Duodenal mucosa (tissue), 2 donors: Measurements from ENCODE around the gene GEMIN7.

Source experiments
- H3K27ac ChIP-seq: one replicate; pipeline ENCODE4 v1.7.0; 2013; ENCODE audit warnings: low read depth, low read length
- H3K27me3 ChIP-seq, 2 donors: one replicate each; pipeline ENCODE4 v1.7.0; 2013; ENCODE audit warnings: low read length in 2 of 2, control low read depth in 1 of 2; ENCODE audit not compliant: insufficient read depth in 2 of 2, control insufficient read depth in 1 of 2
- H3K36me3 ChIP-seq, 2 donors: one replicate each; pipeline ENCODE4 v1.7.0; 2013; ENCODE audit warnings: low read length in 2 of 2, control low read depth in 1 of 2; ENCODE audit not compliant: insufficient read depth in 2 of 2, control insufficient read depth in 1 of 2
- H3K4me1 ChIP-seq, 2 donors: one replicate each; pipeline ENCODE4 v1.7.0; 2013; ENCODE audit warnings: low read length in 2 of 2, control low read depth in 1 of 2; ENCODE audit not compliant: insufficient read depth in 2 of 2, control insufficient read depth in 1 of 2
- H3K4me3 ChIP-seq, 2 donors: one replicate each; pipeline ENCODE4 v1.7.0; 2013; ENCODE audit warnings: low read length in 2 of 2, low read depth in 1 of 2
- H3K9ac ChIP-seq, 2 donors: one replicate each; pipeline ENCODE4 v1.7.0; 2013; ENCODE audit warnings: low read length in 2 of 2, low read depth in 1 of 2
- H3K9me3 ChIP-seq, 2 donors: one replicate each; pipeline ENCODE4 v1.7.0; 2013; ENCODE audit warnings: low read length in 2 of 2, control low read depth in 1 of 2; ENCODE audit not compliant: control insufficient read depth in 1 of 2

Gene GEMIN7

GRCh38 chr19:45125360-45125759, 46.3 kb downstream of the GEMIN7 start:
- H3K9ac ChIP-seq: no peak overlapping the region
- peaks cover 11 to 27% of the 10 kb centered on the region in 2 donors for H3K4me1 ChIP-seq
- H3K9me3 ChIP-seq: no peaks in the 10 kb centered on the region
- H3K27ac ChIP-seq: no peak overlapping the region
- H3K4me3 ChIP-seq: no peak overlapping the region
- no peaks in the 10 kb centered on the region for H3K27me3 ChIP-seq
- H3K36me3 ChIP-seq: peaks cover 0 to 11% of the 10 kb centered on the region in 2 donors

- Histone ChIP-seq H3K27ac (no peak overlapping the region), H3K9ac (no peak overlapping the region)
Measured at GRCh38 chr19:45125975-45126493, 47.0 kb downstream of the GEMIN7 start.

DNA sequence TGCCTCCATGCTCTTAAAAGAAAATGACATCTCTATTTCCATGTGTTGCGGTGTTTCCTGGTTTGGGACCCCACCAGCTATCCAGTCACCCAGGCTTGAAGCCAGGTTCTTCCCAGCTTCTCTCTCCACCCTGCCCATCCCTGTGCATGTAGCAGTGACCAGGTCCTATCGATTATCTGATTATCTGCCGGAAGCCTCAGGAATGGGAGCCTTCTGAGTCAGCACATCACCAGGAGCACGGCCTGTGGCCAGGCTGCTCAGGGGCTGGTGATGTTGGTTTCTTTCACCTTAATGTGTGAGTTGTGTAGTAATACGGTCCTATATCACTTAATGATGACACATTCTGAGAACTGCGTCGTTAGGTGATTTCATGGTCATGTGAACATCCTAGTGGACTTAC, 47.6 kb downstream of the GEMIN7 start:
- peaks cover 11 to 17% of the 10 kb centered on the region in 2 donors for H3K4me1 ChIP-seq
- H3K9ac ChIP-seq: no peak overlapping the region
- no peaks in the 10 kb centered on the region for H3K27me3 ChIP-seq
- H3K4me3 ChIP-seq: no peak overlapping the region
- H3K36me3 ChIP-seq: peaks cover 0 to 13% of the 10 kb centered on the region in 2 donors
- no peaks in the 10 kb centered on the region for H3K9me3 ChIP-seq
- no peak overlapping the region for H3K27ac ChIP-seq

More at GRCh38 chr19:45125975-45126493, 47.0 kb downstream of the GEMIN7 start:
- H3K4me3 ChIP-seq: no peak overlapping the region
- H3K36me3 ChIP-seq: peaks cover 0 to 11% of the 10 kb centered on the region in 2 donors
- no peaks in the 10 kb centered on the region for H3K27me3 ChIP-seq
- H3K4me1 ChIP-seq: peaks cover 11 to 23% of the 10 kb centered on the region in 2 donors
- H3K9me3 ChIP-seq: no peaks in the 10 kb centered on the region

DNA sequence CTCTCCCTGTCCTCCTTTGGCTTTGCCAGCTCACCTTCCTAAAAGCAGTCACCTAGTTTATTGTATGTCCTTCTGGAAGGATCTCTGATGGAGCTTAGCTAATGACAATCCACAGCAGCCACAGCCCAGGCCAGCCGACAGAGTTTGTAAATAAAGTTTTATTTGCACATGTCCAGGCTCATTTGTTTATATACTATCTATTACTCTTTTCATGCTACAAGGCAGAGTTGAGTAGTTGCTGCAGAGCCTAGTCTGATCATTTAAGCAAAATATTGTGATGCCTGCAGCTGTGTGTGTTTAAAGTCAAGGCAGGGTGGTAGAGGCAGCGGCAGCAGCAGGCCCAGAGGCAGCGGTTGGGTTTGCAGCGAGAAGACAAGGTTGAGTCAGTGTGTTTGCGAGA, 49.1 kb downstream of the GEMIN7 start:
- Histone ChIP-seq H3K36me3 (peaks cover 0 to 15% of the 10 kb centered on the region in 2 donors), H3K27me3 (no peaks in the 10 kb centered on the region), H3K4me1 (peaks cover 6% of the 10 kb centered on the region in 2 donors), H3K27ac (no peak overlapping the region), H3K4me3 (no peak overlapping the region), H3K9ac (no peak overlapping the region), H3K9me3 (no peaks in the 10 kb centered on the region)

DNA sequence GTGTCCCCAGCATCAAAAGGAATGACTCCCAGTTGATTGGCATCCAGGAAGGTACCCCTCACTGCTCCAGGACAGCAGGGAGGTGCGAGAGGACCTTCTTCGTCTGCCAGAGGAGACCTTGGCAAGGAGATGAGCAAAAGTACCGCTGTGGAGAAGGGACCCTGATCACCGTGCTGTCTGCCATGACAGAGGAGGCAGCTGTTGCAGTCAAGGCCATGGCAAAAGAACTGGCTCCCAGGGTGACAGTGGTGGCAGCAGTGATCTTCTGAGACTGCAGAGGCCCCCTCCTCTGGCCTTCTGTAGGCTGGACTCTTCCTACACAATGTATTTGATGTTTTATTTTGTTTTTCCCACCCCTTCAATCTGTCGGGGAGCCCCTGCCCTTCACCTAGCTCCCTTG, 49.7 kb downstream of the GEMIN7 start:
- H3K27ac ChIP-seq: no peak overlapping the region
- no peaks in the 10 kb centered on the region for H3K9me3 ChIP-seq
- H3K27me3 ChIP-seq: no peaks in the 10 kb centered on the region
- H3K4me1 ChIP-seq: peaks cover 6% of the 10 kb centered on the region in 2 donors
- no peak overlapping the region for H3K9ac ChIP-seq
- peaks cover 0 to 18% of the 10 kb centered on the region in 2 donors for H3K36me3 ChIP-seq
- H3K4me3 ChIP-seq: no peak overlapping the region

- Histone ChIP-seq H3K36me3 (peaks cover 0 to 18% of the 10 kb centered on the region in 2 donors), H3K27ac (no peak overlapping the region), H3K27me3 (no peaks in the 10 kb centered on the region), H3K9ac (no peak overlapping the region), H3K4me3 (no peak overlapping the region), H3K4me1 (peaks cover 6% of the 10 kb centered on the region in 2 donors), H3K9me3 (no peaks in the 10 kb centered on the region)
Measured at GRCh38 chr19:45130236-45130635, 51.2 kb downstream of the GEMIN7 start.

DNA sequence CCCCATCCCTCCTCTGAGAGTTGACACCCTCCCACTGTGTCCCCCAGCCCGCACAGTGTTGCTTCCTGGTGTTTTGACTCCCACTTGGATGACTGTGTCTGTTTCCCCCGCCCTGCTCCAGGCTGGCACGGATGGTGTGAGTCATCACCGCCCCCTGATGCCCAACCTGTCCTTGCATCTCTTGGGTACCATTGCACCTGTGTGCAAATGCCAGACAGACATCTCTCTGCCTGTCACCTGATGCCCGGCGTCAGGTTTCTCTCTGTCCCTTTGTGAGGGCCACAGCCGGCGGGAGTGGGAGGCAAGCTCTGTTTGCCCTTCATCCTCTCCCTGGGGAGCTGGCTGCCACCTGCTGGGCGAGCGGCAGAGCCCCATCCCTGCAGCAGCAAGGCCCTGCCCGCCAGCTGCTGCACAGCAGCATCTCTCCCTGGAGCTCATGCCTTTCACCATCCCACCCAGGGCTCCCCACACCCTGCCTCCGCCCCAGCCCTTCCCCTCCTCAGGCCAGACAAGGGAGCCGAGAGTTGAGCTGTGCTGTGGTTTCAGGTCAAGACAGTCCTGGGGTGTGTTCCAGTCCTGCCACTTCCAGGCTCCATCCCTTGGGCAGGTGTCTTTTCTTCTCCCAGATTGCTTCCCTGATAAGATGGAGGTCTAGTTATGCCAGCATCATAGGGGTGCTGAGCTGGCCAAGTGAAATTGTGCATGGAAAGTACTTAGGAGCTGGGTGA, 52.0 kb downstream of the GEMIN7 start:
- H3K4me1 ChIP-seq: peaks cover 3 to 4% of the 10 kb centered on the region in 2 donors
- H3K27ac ChIP-seq: no peak overlapping the region
- H3K9me3 ChIP-seq: no peaks in the 10 kb centered on the region
- H3K36me3 ChIP-seq: peaks cover 0 to 18% of the 10 kb centered on the region in 2 donors
- H3K4me3 ChIP-seq: no peak overlapping the region
- H3K9ac ChIP-seq: no peak overlapping the region
- H3K27me3 ChIP-seq: no peaks in the 10 kb centered on the region

- Histone ChIP-seq H3K9ac (no peak overlapping the region), H3K27me3 (no peaks in the 10 kb centered on the region), H3K27ac (no peak overlapping the region), H3K4me3 (no peak overlapping the region), H3K4me1 (peaks cover 2 to 11% of the 10 kb centered on the region in 2 donors), H3K9me3 (no peaks in the 10 kb centered on the region), H3K36me3 (peaks cover 0 to 12% of the 10 kb centered on the region in 2 donors)
Measured at GRCh38 chr19:45133661-45134060, 54.6 kb downstream of the GEMIN7 start.

DNA sequence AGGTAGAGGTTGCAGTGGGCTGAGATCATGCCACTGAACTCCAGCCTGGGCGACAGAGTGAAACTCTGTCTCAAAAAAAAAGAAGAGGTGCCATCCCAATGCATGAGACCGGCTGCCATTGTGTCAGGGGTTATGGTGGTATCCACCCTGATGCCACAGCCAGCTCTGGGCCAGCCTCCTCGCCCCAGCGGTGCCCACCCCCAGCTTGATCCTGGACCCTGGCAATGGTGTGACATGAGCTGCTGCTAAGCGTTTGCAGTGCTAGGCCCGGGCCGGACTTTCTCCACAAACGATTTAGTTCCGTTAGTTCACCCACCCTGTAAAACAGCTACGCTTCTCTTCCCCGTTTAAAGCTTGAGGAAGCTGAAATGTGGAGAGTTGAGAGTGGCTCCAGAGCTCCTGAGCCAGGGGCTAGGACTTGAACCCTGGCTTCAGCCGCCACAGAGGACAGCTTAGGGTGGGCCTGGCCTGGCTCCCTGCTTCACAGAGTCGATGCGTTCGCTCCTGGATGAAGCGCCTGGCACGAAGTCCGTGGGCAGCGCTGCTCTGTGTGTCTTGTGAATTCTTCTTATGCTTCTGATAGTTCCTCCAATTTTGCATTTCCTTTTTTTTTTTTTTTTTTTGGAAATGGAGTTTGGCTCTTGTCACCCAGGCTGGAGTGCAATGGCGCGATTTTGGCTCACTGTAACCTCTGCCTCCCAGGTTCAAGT, 56.3 kb downstream of the GEMIN7 start:
- Histone ChIP-seq H3K27ac (no peak overlapping the region), H3K4me3 (no peak overlapping the region), H3K36me3 (peaks cover 0 to 7% of the 10 kb centered on the region in 2 donors), H3K9ac (no peak overlapping the region), H3K9me3 (no peaks in the 10 kb centered on the region), H3K4me1 (peaks cover 2 to 11% of the 10 kb centered on the region in 2 donors), H3K27me3 (no peaks in the 10 kb centered on the region)

DNA sequence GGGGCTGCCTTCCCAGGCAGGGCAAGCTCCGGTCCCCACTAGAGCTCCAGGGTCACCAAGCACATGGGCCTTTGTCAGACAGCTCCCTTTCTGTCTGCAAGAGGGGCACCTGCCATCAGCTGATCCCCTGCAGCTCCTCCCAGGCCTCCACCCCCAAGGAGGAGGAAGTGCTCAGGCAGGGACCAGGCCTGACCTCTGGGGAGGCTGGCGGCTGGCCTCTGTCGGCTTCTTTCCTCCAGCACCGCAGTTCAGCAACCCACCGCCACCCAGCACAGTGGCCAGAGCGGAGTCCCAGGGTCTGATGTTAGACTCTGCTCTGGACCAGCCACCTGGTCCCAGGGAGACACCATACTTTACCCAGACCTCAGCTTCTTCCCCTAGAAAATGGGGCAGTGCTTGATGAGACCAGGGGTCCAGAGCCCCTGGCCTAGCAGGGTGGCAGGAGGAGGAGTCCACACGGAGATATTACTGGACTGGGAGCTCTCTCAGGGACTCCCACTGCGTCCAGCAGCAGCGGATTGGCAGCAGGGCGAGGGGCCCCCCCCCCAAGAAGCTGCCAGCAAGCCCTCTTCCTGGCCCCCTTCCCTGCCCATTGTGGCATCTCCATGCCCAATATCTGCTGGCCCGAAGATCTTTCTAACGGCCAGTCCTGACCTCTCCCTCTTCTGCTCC, 57.6 kb downstream of the GEMIN7 start:
- Histone ChIP-seq H3K9me3 (no peaks in the 10 kb centered on the region), H3K27ac (no peak overlapping the region), H3K4me3 (no peak overlapping the region), H3K27me3 (no peaks in the 10 kb centered on the region), H3K9ac (no peak overlapping the region), H3K4me1 (peaks cover 2 to 11% of the 10 kb centered on the region in 2 donors), H3K36me3 (peaks cover 0 to 14% of the 10 kb centered on the region in 2 donors)
